GM23248 (cell line): ENCODE data around the gene PLCG1.

Source experiments
- EZH2 ChIP-seq: fragments of 200-600 bp; sonication (generic); IDR thresholded peaks from 2 replicates; pipeline ENCODE4 v1.6.1; 2018; ENCODE audit warnings: antibody characterized with exemption, mild to moderate bottlenecking; ENCODE audit not compliant: insufficient read depth, poor library complexity, severe bottlenecking
- EZH2phosphoT487 ChIP-seq: fragments of 200-600 bp; sonication (generic); IDR thresholded peaks from 2 replicates; pipeline ENCODE4 v1.6.1; 2018; ENCODE audit warnings: antibody characterized with exemption, moderate library complexity, mild to moderate bottlenecking, low read depth; ENCODE audit not compliant: insufficient read depth

DNA sequence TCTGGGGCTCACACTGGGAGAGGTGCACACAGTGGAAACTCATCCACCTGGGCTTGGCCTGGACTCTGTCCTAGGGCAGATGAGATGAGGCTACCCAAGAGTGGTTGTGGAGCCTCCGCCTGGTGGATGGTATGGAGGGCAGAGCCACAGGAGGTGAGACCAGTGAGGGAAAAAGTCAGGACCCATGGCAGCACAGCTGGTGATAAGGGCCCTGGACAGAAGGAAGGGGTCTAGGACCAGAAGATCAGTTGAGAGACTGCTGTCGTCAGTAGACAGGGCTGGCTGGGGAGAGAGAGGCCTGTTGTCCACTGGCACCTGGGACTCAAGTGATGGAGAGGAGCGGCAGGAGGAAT lies 29.8 kb downstream of the PLCG1 start:
- TF ChIP-seq EZH2 (no peak), EZH2phosphoT487 (no peak)
